Measurements from ENCODE around the gene NTF3. TPM values are rescaled to one million over a fixed set of nuclear protein-coding genes. Genes with fewer than 3 reads are reported as not detected.

Gene NTF3
- total and polyA plus RNA-seq, 2 of the 8 experiments (the other 6 are each of a cell fraction or from before 2014, with no cell fraction given): 1.4 to 2.3 TPM

GRCh38 chr12:5511256-5511643 lies 79.3 kb downstream of the NTF3 start:
- Histone ChIP-seq H4K20me1 (replicated peaks in 1 of 2; ENCODE audit: control insufficient read depth in 1 of 2, insufficient read depth in 2 of 2, low read length in 2 of 2) (no peaks in the 10 kb centered on the region), H4K8ac (ENCODE audit: extremely low read depth, insufficient read depth, low read length) (no peak overlapping the region), H3K36me3 (ENCODE audit: control insufficient read depth in 2 of 4, insufficient read depth in 4 of 4, low read length in 3 of 4) (no peaks in the 10 kb centered on the region), H3K4me2 (ENCODE audit: insufficient read depth in 1 of 2, low read depth in 2 of 2, low read length in 2 of 2) (no peak overlapping the region), H4K5ac (ENCODE audit: insufficient read length, low read depth, low read length) (no peak overlapping the region), H4K91ac (replicated peaks; ENCODE audit: insufficient read length, low read length) (no peak overlapping the region), H2AK5ac (ENCODE audit: low read depth, low read length) (no peak overlapping the region), H3K27ac (ENCODE audit: low read depth, low read length) (no peak overlapping the region), H3K23ac (ENCODE audit: insufficient read length) (no peak overlapping the region), H3K79me2 (ENCODE audit: control insufficient read depth in 1 of 2, insufficient read depth in 2 of 2, low read length in 2 of 2) (no peaks in the 10 kb centered on the region), H2BK5ac (ENCODE audit: low read depth, low read length) (no peak overlapping the region), H3K4me3 (ENCODE audit: extremely low read depth in 1 of 4, insufficient read depth in 2 of 4, low read depth in 3 of 4, low read length in 4 of 4) (no peak overlapping the region), H2BK120ac (replicated peaks; ENCODE audit: low read depth, low read length) (no peak overlapping the region), H3K56ac (replicated peaks; ENCODE audit: insufficient read length, low read depth, low read length) (no peak overlapping the region), H3K27me3 (replicated peaks in 1 of 4; ENCODE audit: control insufficient read depth in 3 of 4, extremely low read depth in 1 of 4, insufficient read depth in 3 of 4, low read length in 3 of 4) (no peaks in the 10 kb centered on the region), H2BK20ac (ENCODE audit: low read length) (no peak overlapping the region; the same call in 1 of the 2 replicates), H2AFZ (ENCODE audit: low read length) (no peak overlapping the region), H3K4me1 (replicated peaks in 1 of 4; ENCODE audit: control insufficient read depth in 3 of 4, insufficient read depth in 4 of 4, low read length in 3 of 4) (peaks cover 0 to 7% (median 3%) of the 10 kb centered on the region in 4 experiments; a peak in 4 of 7 replicates), H2BK12ac (ENCODE audit: low read depth, low read length) (no peak overlapping the region), H3K79me1 (ENCODE audit: low read depth, low read length) (no peaks in the 10 kb centered on the region), H3K18ac (ENCODE audit: extremely low read depth, low read length) (no peak overlapping the region), H2BK15ac (ENCODE audit: low read length) (no peak overlapping the region), H3K9me3 (ENCODE audit: insufficient read depth in 2 of 2, low read depth in 1 of 2, low read length in 1 of 2) (no peaks in the 10 kb centered on the region), H3K23me2 (ENCODE audit: low read depth, low read length) (no peaks in the 10 kb centered on the region), H3K4ac (replicated peaks; ENCODE audit: insufficient read length, low read depth, low read length) (no peak overlapping the region), H3K9ac (replicated peaks in 1 of 4; ENCODE audit: extremely low read depth in 1 of 4, low read depth in 3 of 4, low read length in 3 of 4) (no peak overlapping the region; a peak in 1 of 7 replicates), H3K14ac (ENCODE audit: insufficient read length) (no peak overlapping the region)
- CTCF ChIA-PET (ENCODE audit: partially characterized antibody): interaction anchor here (0.7 to 3.4 kb wide), 41 partner anchors 8 to 343 kb away, joined by 3 to 25 read pairs (median 4); partner anchors contain the start of gene NTF3
- POLR2A ChIA-PET (ENCODE audit: partially characterized antibody): no interaction called here
- FAIRE-seq: no peak
- 72% methylated on average over 6 of the region's 6 CpGs; no CpG with 5 or more reads in 1 of the 2 experiments for WGBS, 2 experiments (ENCODE audit: extremely low coverage in 1 of 2, insufficient coverage in 1 of 2, insufficient read length in 1 of 2, insufficient replicate concordance in 2 of 2, low coverage in 1 of 2, low lambda C conversion rate in 2 of 2, missing lambda C conversion rate in 1 of 2)
- TF ChIP-seq BRCA1 (IDR thresholded peaks at IDR 0.05; ENCODE audit: low read depth, low read length) (no peak), USF2 (IDR thresholded peaks at IDR 0.05; ENCODE audit: low read length) (no peak), PHF8 (conservative IDR thresholded peaks at IDR 0.05; ENCODE audit: low read depth, low read length) (no peak)
- DNase-seq (ENCODE audit: low read depth in 1 of 2, low spot score in 2 of 2): no peak
